H9 (cell line): ENCODE measurements around the gene ARAP1. TPM values are rescaled to one million over a fixed set of nuclear protein-coding genes. Genes with fewer than 3 reads are reported as not detected.

Source experiments
- DNase-seq: peaks from one replicate; pipeline ENCODE4 v3.0.0-alpha.2; 2017
- H2AFZ ChIP-seq: one replicate; pipeline ENCODE4 v1.6.1; 2013; ENCODE audit warnings: mild to moderate bottlenecking, low read length, control low read depth, moderate library complexity
- H2AK5ac ChIP-seq: 2 replicates; pipeline ENCODE4 v1.6.1; 2013; ENCODE audit warnings: low read length, control low read depth, mixed read lengths; ENCODE audit not compliant: insufficient read length
- H2BK120ac ChIP-seq: one replicate; pipeline ENCODE4 v1.6.1; 2013; ENCODE audit warnings: low read depth, mild to moderate bottlenecking, low read length, control low read depth, inconsistent platforms; ENCODE audit not compliant: poor library complexity, severe bottlenecking
- H2BK12ac ChIP-seq: 2 replicates; pipeline ENCODE4 v1.6.1; 2013; ENCODE audit warnings: low read length, control low read depth, mixed read lengths, low read depth; ENCODE audit not compliant: insufficient read length
- H2BK15ac ChIP-seq: 2 replicates; pipeline ENCODE4 v1.6.1; 2013; ENCODE audit warnings: low read depth, low read length, control low read depth
- H2BK20ac ChIP-seq: one replicate; pipeline ENCODE4 v1.6.1; 2013; ENCODE audit warnings: low read depth, mild to moderate bottlenecking, low read length, control low read depth, inconsistent platforms; ENCODE audit not compliant: poor library complexity, severe bottlenecking
- H2BK5ac ChIP-seq: 2 replicates; pipeline ENCODE4 v1.6.1; 2013; ENCODE audit warnings: low read length, control low read depth, mixed read lengths; ENCODE audit not compliant: insufficient read length
- H3K14ac ChIP-seq: 2 replicates; pipeline ENCODE4 v1.6.1; 2013; ENCODE audit warnings: low read length, control low read depth; ENCODE audit not compliant: insufficient read depth
- H3K18ac ChIP-seq: 2 replicates; pipeline ENCODE4 v1.6.1; 2013; ENCODE audit warnings: low read depth, mild to moderate bottlenecking, mixed read lengths, low read length, control low read depth; ENCODE audit not compliant: insufficient read length
- H3K23ac ChIP-seq: 2 replicates; pipeline ENCODE4 v1.6.1; 2013; ENCODE audit warnings: low read length, control low read depth, mixed read lengths, low read depth; ENCODE audit not compliant: insufficient read length
- H3K23me2 ChIP-seq: 2 replicates; pipeline ENCODE4 v1.6.1; 2013; ENCODE audit warnings: low read depth, mild to moderate bottlenecking, mixed read lengths, low read length, control low read depth; ENCODE audit not compliant: insufficient read length, poor library complexity, severe bottlenecking
- H3K27ac ChIP-seq: 2 replicates; pipeline ENCODE4 v1.5.1; 2013; ENCODE audit warnings: low read length, control low read depth, mixed read lengths, low read depth; ENCODE audit not compliant: insufficient read length
- H3K27me3 ChIP-seq: 2 replicates; pipeline ENCODE4 v1.6.1; 2013; ENCODE audit warnings: low read length, control low read depth, inconsistent platforms; ENCODE audit not compliant: insufficient read depth
- H3K4ac ChIP-seq: 2 replicates; pipeline ENCODE4 v1.6.1; 2013; ENCODE audit warnings: low read depth, mild to moderate bottlenecking, control low read depth, inconsistent platforms, low read length, moderate library complexity
- H3K4me1 ChIP-seq: 2 replicates; pipeline ENCODE4 v1.6.1; 2013; ENCODE audit warnings: low read length, control low read depth, inconsistent platforms; ENCODE audit not compliant: insufficient read depth
- H3K4me2 ChIP-seq: 2 replicates; pipeline ENCODE4 v1.6.1; 2013; ENCODE audit warnings: low read length, control low read depth, mixed read lengths; ENCODE audit not compliant: insufficient read length, insufficient read depth
- H3K56ac ChIP-seq: 2 replicates; pipeline ENCODE4 v1.6.1; 2013; ENCODE audit warnings: low read depth, mild to moderate bottlenecking, mixed read lengths, low read length, control low read depth; ENCODE audit not compliant: insufficient read length
- H3K79me1 ChIP-seq: 2 replicates; pipeline ENCODE4 v1.6.1; 2013; ENCODE audit warnings: low read depth, mild to moderate bottlenecking, moderate library complexity, low read length, control low read depth, inconsistent platforms; ENCODE audit not compliant: insufficient read depth, poor library complexity, severe bottlenecking
- H3K79me2 ChIP-seq: 2 replicates; pipeline ENCODE4 v1.6.1; 2013; ENCODE audit warnings: low read length, control low read depth, inconsistent platforms; ENCODE audit not compliant: insufficient read depth
- H3K9ac ChIP-seq: 2 replicates; pipeline ENCODE4 v1.6.1; 2013; ENCODE audit warnings: low read length, control low read depth, mixed read lengths; ENCODE audit not compliant: insufficient read length; ENCODE audit errors: extremely low read depth
- H3K9me3 ChIP-seq: one replicate; pipeline ENCODE4 v1.6.1; 2013; ENCODE audit warnings: low read depth, low read length, inconsistent platforms; ENCODE audit not compliant: control insufficient read depth
- H3T11ph ChIP-seq: one replicate; pipeline ENCODE4 v1.6.1; 2013; ENCODE audit warnings: mild to moderate bottlenecking, low read length, control low read depth, inconsistent platforms
- H4K20me1 ChIP-seq: one replicate; pipeline ENCODE4 v1.6.1; 2013; ENCODE audit not compliant: control insufficient read depth, insufficient read length, insufficient read depth
- H4K5ac ChIP-seq: 2 replicates; pipeline ENCODE4 v1.6.1; 2013; ENCODE audit warnings: low read depth, mild to moderate bottlenecking, mixed read lengths, low read length, control low read depth; ENCODE audit not compliant: insufficient read length
- H4K8ac ChIP-seq: replicated peaks from 2 replicates; pipeline ENCODE4 v1.6.1; 2013; ENCODE audit warnings: low read length, control low read depth, mixed read lengths, low read depth; ENCODE audit not compliant: insufficient read length
- H4K91ac ChIP-seq: 2 replicates; pipeline ENCODE4 v1.6.1; 2013; ENCODE audit warnings: low read depth, mild to moderate bottlenecking, moderate library complexity, mixed read lengths, low read length, control low read depth; ENCODE audit not compliant: insufficient read length
- H3K27ac Mint-ChIP-seq, 3 experiments: 2 replicates in 2 of 3; 3 replicates in 1 of 3; pipeline ENCODE4 v1.8.0; 2020 to 2021; ENCODE audit warnings: mixed read lengths in 3 of 3, mild to moderate bottlenecking in 1 of 3, moderate library complexity in 1 of 3
- H3K27me3 Mint-ChIP-seq: 2 replicates; pipeline ENCODE4 v1.8.0; 2021; ENCODE audit warnings: low read depth, mild to moderate bottlenecking, moderate library complexity, mixed read lengths
- H3K36me3 Mint-ChIP-seq, 3 experiments: 2 replicates in 2 of 3; 3 replicates in 1 of 3; pipeline ENCODE4 v1.8.0; 2020 to 2021; ENCODE audit warnings: low read depth in 3 of 3, mixed read lengths in 3 of 3; ENCODE audit not compliant: insufficient read depth in 1 of 3
- H3K4me1 Mint-ChIP-seq, 2 experiments: 2 replicates each; pipeline ENCODE4 v1.8.0; 2020; ENCODE audit warnings: mixed read lengths in 2 of 2
- H3K4me3 Mint-ChIP-seq, 2 experiments: 2 replicates in 1 of 2; 3 replicates in 1 of 2; pipeline ENCODE4 v1.8.0; 2020 to 2021; ENCODE audit warnings: mild to moderate bottlenecking in 2 of 2, mixed read lengths in 2 of 2, moderate library complexity in 1 of 2
- H3K9me3 Mint-ChIP-seq, 2 experiments: 2 replicates in 1 of 2; 3 replicates in 1 of 2; pipeline ENCODE4 v1.8.0; 2020; ENCODE audit warnings: mild to moderate bottlenecking in 2 of 2, mixed read lengths in 2 of 2, moderate library complexity in 1 of 2
- WGBS: extraction: QIAGEN DNeasy Blood & Tissue Kit; methylation state at CpG from one replicate; pipeline ENCODE4 v1.1.7; 2013; ENCODE audit warnings: missing lambda C conversion rate, low lambda C conversion rate, mixed read lengths; ENCODE audit not compliant: insufficient read length; ENCODE audit errors: extremely low coverage; 5-methylcytosine and 5-hydroxymethylcytosine counted together
- total RNA-seq: library from RNA; stranded (reverse); gene quantifications from 2 replicates; pipeline ENCODE4 v1.2.1, GENCODE V29; 2021
- TF ChIP-seq, protein P1 (sequence below): fragments of 200-600 bp; sonication (generic); conservative IDR thresholded peaks from 3 replicates; pipeline ENCODE4 v1.8.0; 2021; ENCODE audit warnings: antibody characterized with exemption, mild to moderate bottlenecking

The ARAP1 gene
- total RNA-seq, 1 experiment from 2014 or later, result 59.4 TPM

- H3K27me3 ChIP-seq, result no peaks in the 10 kb centered on the region
- H3K14ac ChIP-seq, result no peak overlapping the region
- H2BK120ac ChIP-seq, result no peak overlapping the region
- no peak overlapping the region for H4K91ac ChIP-seq
- no peaks in the 10 kb centered on the region for H3K23me2 ChIP-seq
- no peak overlapping the region for H3K56ac ChIP-seq
- no peak overlapping the region for H4K8ac ChIP-seq
- H4K20me1 ChIP-seq, result peaks cover 4% of the 10 kb centered on the region
- Mint-ChIP-seq H3K4me1 (peaks cover 7 to 24% of the 10 kb centered on the region in 2 experiments), H3K27ac (peak overlapping the region in 2 of 3 experiments; percentile 29 to 30; a peak in 4 of 7 replicates), H3K4me3 (no peak overlapping the region), H3K9me3 (no peaks in the 10 kb centered on the region), H3K27me3 (no peaks in the 10 kb centered on the region), H3K36me3 (peaks cover 15 to 38% (median 20%) of the 10 kb centered on the region in 3 experiments; a peak in 6 of 7 replicates)
- no peaks in the 10 kb centered on the region for H3K79me1 ChIP-seq
- H3K4me1 ChIP-seq, result no peaks in the 10 kb centered on the region
- H3K4me2 ChIP-seq, result no peak overlapping the region
- H2BK5ac ChIP-seq, result no peak overlapping the region
- TF ChIP-seq, protein P1, sequence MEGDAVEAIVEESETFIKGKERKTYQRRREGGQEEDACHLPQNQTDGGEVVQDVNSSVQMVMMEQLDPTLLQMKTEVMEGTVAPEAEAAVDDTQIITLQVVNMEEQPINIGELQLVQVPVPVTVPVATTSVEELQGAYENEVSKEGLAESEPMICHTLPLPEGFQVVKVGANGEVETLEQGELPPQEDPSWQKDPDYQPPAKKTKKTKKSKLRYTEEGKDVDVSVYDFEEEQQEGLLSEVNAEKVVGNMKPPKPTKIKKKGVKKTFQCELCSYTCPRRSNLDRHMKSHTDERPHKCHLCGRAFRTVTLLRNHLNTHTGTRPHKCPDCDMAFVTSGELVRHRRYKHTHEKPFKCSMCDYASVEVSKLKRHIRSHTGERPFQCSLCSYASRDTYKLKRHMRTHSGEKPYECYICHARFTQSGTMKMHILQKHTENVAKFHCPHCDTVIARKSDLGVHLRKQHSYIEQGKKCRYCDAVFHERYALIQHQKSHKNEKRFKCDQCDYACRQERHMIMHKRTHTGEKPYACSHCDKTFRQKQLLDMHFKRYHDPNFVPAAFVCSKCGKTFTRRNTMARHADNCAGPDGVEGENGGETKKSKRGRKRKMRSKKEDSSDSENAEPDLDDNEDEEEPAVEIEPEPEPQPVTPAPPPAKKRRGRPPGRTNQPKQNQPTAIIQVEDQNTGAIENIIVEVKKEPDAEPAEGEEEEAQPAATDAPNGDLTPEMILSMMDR, result no peak
- no peaks in the 10 kb centered on the region for H3K9me3 ChIP-seq
- no peak overlapping the region for H2AK5ac ChIP-seq
- no peak overlapping the region for H2BK20ac ChIP-seq
- no peak overlapping the region for H3K23ac ChIP-seq
- H3K4ac ChIP-seq, result no peak overlapping the region
- no peak overlapping the region for H3K18ac ChIP-seq
- no peak overlapping the region for H2AFZ ChIP-seq
- H4K5ac ChIP-seq, result no peak overlapping the region
- H3K79me2 ChIP-seq, result no peaks in the 10 kb centered on the region
- H3K9ac ChIP-seq, result no peak overlapping the region
- H2BK12ac ChIP-seq, result no peak overlapping the region
- no peak for DNase-seq
- no peak overlapping the region for H2BK15ac ChIP-seq
- no peak overlapping the region for H3T11ph ChIP-seq
- no peak overlapping the region for H3K27ac ChIP-seq
- WGBS, result no CpG with 5 or more reads among the region's 10 CpGs
Observed at GRCh38 chr11:72712841-72713240, 39.4 kb downstream of the ARAP1 start.
